GM19463 (cell line): ENCODE measurements around the gene TBCA.

ENCODE experiments used
- ATAC-seq: cut with Tn5 transposase; IDR thresholded peaks from one replicate; pipeline ENCODE4 v1.9.1; 2021; ENCODE audit warnings: mild to moderate bottlenecking, moderate library complexity; ENCODE audit not compliant: unreplicated experiment

The TBCA gene

DNA sequence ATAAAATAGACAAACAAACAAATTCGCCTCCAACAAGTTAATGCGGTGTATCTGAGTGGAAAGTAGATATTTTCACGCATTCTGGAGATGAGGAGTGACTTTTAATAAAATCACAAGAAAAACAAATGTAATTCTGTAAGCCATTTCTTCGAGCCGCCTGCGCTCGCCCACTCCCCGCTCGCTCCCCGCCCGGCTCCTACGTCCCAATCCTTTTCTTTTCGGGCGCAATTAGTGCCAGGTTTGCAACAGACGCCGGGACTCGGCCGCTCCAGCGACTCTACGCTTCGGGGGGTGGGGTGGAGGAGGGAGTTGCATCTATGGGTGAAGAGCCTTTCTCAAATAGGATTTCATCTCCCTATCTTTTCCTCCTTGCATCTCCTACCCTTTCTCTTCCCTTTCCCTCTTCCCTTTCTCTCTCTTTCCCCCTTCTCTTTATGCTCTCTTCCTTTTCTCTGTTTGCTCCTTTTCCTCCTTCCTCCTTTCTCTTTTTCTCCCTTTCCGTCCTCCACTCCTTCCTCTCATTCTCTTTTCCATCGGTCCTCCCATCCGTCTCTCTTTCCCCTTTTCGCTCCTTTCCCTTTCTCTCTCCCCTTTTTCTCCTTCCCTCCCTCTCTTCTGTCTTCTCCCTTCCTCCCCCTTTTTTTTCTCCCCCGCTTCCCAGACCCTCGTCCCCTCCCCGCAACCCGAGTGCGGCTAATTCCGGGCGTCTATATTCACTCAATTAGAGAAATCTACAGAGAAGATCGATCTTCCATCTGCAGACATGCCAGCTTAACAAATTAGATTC lies 131.6 kb downstream of the TBCA start:
- ATAC-seq, result no peak

DNA sequence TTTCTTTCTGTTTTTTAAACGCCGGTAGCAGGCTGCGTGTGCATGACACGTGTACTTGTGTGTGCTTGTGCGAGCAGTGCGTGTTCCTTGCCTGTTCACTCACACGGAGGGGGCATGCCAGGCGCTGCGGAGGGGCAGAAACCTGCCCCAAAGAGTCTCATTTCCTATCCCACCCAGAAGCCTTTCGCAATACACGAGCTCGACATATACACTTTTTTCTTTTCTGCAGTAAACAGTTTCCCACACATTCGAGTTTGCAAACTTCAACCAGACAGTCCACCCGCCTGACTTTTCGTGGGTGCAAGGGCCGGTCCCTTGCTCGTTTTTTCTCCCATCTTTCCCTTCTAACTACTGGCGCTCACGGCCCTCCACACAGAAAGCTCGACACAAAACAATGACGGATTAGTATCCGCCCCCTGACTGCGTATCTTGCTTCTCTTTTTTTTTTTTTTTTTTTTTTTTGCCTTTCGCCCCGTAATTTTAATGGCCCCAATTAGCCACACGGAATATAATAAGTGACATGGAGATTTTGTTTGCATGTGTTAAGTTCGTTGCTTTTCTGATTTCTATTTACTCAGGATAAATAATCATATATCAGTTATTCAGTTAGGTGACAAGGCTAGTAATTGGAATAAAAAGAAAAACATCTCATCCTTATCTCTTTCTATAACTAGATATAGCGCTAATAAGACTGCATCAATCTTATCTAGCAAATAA lies 132.3 kb downstream of the TBCA start:
- ATAC-seq, result no peak

DNA sequence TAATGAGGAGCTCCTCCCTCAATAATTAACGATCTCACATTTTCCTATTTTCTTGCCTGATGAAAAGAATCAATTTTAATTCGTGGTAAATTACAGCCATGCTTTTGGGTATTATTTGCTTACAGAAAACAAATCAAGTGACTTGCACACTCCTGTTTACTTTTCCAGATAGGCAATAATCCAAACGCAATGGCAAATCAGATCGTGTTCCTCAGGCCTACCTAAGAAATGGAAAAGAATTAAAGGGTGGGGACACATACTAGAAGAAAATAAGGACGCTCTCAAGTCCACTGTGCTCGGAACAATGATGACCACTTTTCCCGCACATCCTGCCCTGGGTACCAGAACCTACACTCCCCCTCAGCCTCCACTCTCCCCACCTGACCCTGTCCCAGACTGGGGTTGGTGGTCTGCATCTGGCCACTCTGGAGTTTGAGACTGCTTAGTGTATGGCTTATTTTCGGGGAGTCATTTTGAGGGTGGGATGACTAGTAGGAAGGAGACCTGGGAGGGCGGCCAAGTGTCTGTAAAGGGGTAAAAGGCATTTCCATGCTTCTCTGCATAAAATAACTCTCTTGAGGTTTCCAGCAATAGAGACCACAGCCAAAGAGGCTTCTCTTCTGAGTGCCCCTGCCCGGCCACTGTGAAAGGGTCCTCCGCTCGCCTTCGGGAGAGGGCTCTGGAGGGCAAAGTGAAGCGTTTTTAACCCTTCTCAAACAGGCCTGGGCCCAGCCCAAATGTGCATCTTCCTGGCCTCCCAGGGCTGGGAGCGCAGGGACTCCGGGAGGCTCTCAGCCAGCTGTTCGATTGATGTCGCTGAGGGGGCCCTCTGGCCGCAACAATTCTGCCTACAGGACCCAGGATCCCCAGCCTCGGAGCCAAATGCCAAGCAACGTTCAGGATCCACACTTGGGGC lies 133.1 kb downstream of the TBCA start:
- ATAC-seq, result no peak

DNA sequence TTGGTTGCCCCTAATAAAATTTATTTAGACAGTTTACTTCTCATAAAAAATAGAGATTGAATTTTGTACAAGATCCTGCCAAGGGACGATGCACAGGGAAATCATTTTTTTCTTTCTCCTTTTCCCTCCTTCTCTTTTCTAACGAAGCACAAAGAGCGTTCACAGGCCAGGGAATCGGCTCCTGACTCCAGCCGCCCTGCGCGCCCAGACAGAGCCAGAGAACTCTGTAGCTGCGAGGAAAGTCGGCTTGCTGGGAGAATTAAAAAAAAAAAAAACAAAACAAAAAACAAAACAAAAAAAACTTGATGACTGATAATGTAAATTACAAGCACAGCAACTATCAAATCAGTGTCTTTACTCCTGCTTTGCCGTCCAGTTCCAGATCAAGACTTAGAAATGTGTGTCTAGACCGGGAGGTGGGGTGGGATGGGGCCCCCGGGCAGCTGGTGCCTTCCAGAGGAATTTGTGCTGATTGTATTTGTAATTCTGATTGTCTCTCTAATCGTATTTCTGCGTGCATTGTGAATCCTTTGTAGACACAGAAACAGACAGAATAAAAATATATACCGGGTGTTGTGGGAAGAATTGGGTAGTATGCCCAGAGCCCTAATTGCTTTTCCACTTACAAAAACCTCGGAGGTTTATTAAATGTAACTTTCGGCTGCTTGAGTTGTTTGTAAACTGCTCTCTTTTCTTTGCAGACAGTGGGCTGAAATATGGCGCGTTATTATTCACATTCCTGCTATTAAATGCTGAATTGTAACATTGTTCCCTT lies 134.0 kb downstream of the TBCA start:
- no peak for ATAC-seq

DNA sequence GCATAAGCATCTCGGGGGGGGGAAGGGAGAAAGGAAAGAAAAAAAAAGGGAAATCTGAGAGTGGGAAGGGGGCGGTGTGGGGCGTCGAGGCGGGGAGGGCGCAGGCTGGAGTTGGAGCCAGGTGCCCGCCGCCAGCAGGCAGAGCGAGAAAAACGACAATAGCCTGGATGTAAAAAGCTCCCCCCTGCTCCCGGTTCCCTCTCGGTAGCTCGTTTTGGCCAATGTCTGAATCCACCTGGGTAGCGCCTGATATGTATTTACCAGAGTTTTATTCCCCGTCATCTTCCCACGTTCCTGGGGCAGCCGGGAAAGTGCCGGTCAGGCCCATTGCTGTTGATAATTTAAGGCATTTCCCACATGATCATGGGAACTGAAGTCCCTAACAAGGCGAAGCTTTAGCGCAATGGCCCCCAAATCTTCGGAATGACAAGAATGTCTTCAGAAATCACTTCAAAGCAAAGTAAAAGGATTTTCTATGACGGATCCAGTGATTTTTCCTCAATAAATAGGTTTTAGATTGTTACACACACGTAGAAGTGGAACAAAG lies 134.7 kb downstream of the TBCA start:
- no peak for ATAC-seq
